Stimulated activated CD4-positive, alpha-beta T cell treated with anti-CD3 and anti-CD28 coated beads, TNF-alpha, amount 100 ng/mL, for 24 hours (primary cell): Measurements from ENCODE around the gene MT1F.
"Not testable (repeated sequence)": the region's sequence is repeated elsewhere in the genome, so short reads cannot be mapped to it uniquely, and the experiment has no call there.

Experiments
- DNase-seq, 3 experiments: peaks; one replicate each; pipeline ENCODE4 v3.0.0-alpha.2; 2020; ENCODE audit warnings: low read depth in 3 of 3

MT1F gene

GRCh38 chr16:56672761-56673536 is 15.2 kb downstream of the MT1F start:
- no peak for DNase-seq

DNA sequence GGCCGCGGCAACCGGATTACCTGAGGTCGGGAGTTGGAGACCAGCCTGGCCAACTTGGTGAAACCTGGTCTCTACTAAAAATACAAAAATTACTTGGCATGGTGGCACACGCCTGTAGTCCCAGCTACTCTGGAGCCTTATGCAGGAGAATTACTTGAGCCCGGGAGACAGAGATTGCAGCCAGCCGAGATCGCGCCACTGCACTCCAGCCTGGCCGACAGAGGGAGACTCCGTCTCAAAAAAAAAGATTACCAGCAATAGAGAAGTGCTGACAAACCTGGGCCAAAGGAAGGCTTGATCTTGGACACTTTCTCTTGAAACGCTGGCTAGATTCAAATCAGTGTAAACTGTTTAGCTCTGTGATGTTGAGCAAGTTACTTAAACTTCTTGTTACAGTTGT is 16.2 kb downstream of the MT1F start:
- no peak for DNase-seq

DNA sequence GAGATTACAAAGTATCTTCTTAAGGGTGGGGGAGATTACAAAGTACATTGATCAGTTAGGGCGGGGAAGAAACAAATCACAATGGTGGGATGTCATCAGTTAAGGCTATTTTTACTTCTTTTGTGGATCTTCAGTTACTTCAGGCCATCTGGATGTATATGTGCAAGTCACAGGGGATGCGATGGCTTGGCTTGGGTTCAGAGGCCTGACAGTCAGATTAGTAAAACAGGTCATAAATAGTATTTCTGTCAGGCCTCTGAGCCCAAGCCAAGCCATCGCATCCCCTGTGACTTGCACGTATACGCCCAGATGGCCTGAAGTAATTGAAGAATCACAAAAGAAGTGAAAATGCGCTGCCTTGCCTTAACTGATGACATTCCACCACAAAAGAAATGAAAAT is 16.8 kb downstream of the MT1F start:
- DNase-seq: not testable (repeated sequence)

GRCh38 chr16:56675685-56676210 is 18.0 kb downstream of the MT1F start:
- DNase-seq: peak in 2 of 3 experiments; percentile 10 to 45

DNA sequence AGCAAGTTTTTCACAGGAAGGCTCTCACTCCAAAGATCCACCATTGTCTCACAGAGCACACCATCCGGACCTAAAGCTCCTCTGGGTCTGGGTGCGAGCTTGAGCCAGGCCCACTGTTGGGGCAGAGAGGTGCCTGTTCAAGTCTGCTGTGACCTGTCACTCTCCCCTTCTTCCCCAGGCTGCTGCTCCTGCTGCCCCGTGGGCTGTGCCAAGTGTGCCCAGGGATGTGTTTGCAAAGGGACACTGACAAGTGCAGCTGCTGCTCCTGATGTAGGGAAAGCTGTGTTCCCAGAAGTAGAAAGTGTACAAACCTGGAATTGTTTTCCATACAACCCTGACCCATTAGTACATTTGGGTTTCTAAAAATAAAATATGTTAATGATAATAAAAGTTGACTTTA is 19.7 kb downstream of the MT1F start:
- no peak for DNase-seq

DNA sequence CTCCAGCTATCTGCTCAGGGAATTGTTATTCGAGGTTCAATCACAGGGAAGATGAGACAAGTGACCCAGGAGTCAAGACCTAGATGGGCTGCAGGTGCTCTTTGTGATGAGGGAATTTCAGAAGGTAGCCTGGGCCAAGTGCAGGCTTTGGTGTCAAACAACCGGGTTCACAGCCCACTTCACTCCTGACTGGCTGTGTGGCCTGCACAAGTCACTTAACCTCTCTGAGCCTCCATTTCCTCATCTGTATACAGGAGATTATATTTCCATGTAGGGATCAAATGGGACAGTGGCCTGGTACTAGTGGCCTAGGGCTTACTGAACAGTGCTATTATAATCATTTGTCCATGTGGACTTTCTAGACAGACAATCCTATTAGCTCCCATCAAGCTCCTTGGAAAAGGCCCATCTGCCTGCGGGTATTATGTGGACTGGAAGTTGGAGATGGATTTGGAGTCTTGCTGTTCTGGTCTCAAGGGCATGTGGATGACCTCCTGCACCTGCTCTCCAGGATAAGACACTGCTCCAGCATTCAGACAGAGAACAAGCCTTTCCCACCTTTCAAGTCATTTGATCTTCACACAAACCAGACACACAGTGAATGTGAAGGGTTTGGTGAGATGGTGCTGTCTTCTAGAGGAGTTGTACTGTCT is 21.4 kb downstream of the MT1F start:
- no peak for DNase-seq

DNA sequence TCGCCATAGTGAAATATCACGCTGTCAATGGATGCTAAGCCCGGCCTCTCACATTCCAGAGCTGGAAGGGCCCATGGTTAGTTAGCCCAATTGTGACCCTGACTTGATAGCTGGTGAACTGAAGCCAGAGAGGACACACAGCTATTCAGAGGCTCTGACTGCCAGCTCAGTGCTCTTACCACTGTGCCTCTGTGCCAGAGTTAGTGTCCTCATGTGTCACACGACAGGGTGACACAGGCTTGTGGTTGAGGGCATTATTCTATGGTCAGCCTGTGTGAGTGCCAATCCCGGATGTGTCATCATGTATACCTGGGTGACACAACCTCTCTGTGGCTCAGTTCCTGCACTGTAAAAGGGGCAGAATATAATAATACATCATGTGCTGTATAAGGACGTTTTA is 22.1 kb downstream of the MT1F start:
- no peak for DNase-seq

GRCh38 chr16:56681939-56682702 is 24.4 kb downstream of the MT1F start, which contains the start of gene MT1X:
Gene MT1X (plus strand): TSS chr16:56682470. CDS start chr16:56682541, 71 bp downstream.
- DNase-seq: peak; percentile 81 to 91 (median 87)

DNA sequence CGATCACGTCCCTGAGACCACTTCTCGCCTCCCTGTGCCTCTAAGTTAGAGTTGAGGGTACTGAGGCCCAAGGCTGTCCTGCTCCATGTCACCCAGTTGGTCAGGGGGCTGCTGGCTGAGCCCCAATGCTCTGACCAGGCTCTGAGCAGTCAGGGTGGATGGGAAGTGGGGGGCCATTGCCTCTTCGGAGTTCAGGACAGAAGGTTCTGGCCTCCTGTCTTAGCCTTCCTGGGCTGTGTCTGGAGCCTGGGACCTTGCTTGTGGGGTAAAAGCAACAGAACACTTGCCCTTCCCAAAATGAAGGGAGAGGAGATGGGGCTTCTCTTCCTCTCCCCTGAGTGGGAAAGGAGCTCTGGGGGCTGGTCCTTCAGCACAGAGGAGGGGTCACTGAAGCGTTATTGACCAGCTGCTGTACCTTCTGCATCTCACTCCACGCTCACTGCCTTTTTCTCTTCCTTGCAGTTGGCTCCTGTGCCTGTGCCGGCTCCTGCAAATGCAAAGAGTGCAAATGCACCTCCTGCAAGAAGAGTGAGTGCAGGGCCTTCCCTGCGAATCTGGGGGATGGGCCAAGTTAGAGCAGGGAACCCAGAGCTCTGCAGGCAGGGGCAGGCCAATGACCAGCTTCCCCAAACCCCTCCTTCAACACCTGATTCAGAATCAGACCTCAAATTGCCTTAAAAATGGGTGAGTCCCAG is 25.1 kb downstream of the MT1F start:
- DNase-seq: no peak

DNA sequence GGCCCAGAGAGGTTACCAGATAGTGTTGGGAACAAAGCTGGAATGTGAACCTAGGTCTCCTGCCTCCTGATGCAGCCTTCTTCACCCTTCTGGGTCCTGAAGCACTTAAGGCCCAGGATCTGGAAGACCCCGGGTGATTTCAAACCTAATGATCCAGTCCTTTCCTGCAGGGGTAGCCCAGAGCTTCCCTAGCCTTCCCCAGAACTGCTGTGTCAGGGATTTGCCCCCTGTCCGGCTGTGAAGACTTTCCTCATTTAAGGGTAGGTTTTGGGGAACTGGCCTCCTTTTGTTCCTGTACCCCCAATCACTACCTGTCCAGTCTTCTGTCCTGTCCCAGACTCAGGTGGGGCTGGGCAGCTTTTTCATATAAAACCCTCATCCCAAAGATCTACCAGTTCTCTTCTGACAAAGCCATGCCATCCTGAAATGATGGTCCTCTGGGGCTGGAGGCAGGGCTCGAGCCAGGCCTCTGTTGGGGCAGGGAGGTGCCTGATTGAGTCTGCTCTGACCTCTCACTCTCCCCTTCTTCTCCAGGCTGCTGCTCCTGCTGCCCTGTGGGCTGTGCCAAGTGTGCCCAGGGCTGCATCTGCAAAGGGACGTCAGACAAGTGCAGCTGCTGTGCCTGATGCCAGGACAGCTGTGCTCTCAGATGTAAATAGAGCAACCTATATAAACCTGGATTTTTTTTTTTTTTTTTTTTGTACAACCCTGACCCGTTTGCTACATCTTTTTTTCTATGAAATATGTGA is 25.8 kb downstream of the MT1F start:
- DNase-seq: no peak

DNA sequence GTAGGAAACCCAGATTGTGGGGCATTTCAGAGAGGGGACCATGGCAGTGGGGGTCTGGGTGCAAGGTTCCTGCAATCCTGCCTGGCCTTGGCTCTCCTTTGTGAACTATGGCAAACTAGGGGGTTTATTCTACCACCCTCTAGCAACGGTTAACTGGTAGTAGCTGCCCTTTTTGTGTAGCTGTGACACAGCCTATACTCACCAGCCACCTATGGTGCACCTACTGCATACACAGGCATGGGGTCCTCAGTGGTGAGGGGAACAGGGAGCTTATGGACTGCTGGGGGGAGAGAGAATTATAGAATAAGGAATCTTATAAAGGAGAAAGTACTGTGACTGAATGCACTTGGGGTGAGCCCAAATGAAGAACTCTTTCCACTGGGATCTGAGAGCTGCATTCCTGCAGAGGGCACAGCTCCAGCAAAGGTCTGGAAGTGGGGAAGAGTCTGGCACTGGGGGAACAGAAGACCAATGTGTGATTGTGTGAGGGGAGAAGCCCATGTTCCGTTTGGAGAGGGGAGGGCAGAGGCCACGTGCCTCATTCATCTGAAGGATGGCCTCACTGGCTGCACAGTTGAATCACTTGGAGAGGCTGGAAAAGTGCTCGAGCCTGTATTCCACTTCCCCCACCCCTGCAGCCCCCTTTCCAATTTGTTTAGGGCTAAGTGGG is 26.6 kb downstream of the MT1F start:
- no peak for DNase-seq

GRCh38 chr16:56684926-56685590 is 27.3 kb downstream of the MT1F start:
- no peak for DNase-seq

GRCh38 chr16:56686758-56687157 is 29.0 kb downstream of the MT1F start:
- DNase-seq: no peak

GRCh38 chr16:56688762-56689161 is 31.0 kb downstream of the MT1F start:
- no peak for DNase-seq

DNA sequence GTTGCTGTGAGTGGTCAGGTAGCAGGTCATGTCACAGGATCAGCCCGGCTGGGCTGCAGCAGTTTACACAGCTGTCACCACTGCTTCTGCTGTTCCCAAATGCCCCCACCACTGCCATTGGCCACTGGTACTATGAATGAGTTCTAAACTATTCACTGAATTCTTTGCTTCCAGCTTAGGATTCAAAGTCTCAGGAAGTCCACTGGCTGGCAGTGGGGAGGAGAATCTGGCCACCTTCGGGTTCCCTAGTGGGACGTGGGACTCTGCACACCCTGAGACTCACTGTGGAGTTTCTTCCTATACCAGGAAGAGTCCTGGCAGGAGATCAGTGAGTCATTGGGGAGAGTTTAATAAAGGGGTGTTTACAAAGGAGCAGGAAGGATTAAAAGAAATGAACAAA is 31.4 kb downstream of the MT1F start:
- no peak for DNase-seq

GRCh38 chr16:56690420-56691122 is 32.8 kb downstream of the MT1F start:
- no peak for DNase-seq

- no peak for DNase-seq
Measured at GRCh38 chr16:56691885-56692284, 34.1 kb downstream of the MT1F start.

- DNase-seq: no peak
Measured at GRCh38 chr16:56695246-56695645, 37.5 kb downstream of the MT1F start.

DNA sequence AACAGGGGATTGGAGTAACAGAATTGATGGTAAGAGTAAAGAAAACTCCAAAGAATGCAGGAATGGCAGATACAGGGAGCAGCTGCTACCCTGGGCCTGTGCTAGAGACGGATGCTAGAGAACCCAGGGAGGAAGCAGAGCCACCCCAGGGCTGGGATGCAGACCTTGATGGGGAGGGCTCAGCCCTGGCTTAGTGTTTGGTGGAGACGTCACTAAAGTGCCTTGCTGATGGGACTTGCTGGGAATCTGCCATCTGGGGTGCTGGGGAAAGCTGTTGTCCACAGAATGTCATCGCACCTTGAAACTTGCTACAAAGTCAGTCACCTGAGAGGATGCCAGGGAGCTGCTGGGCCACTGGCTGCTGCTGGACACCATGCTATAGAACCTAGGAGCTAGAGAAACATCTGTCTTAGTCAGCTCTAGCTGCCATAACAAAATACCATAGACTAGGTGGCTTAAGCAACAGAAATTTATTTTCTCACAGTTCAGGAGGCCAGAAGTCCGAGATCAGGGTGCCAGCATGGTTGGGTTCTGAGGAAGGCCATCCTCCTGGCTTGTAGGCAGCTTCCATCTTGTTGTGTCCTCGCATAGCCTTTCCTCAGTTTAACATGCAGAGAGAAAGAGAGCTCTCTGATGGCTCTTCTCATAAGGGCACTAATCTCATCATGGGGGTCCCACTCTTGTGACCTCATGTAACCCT is 39.8 kb downstream of the MT1F start:
- DNase-seq: no peak
